Uterus (tissue), 2 donors: ENCODE results near the gene SGCE.

ENCODE experiments used
- CTCF ChIP-seq, 4 experiments: fragments of 200-600 bp in 2 of 4; fragments of 450-650 bp in 2 of 4; sonication (generic) in 2 of 4; IDR thresholded peaks; one replicate each; pipeline ENCODE4 v1.5.1; 2016 to 2019; ENCODE audit warnings: antibody characterized with exemption in 4 of 4, mild to moderate bottlenecking in 2 of 4, moderate library complexity in 1 of 4
- POLR2A ChIP-seq, 2 donors: fragments of 450-650 bp; IDR thresholded peaks; one replicate each; pipeline ENCODE4 v1.6.1; 2016; ENCODE audit warnings: antibody characterized with exemption in 2 of 2, mild to moderate bottlenecking in 1 of 2, moderate library complexity in 1 of 2

- no peak for TF ChIP-seq CTCF (IDR thresholded peaks at IDR 0.05)
- no peak for TF ChIP-seq POLR2A (IDR thresholded peaks at IDR 0.05)
Observed at GRCh38 chr7:94571816-94572215, 84.1 kb downstream of the SGCE start.
